GM10248 (cell line): ENCODE measurements around the gene TPM1.
A peak's percentile ranks its signal among the peaks of the same experiment; 100 is the strongest.

Experiments
- CTCF ChIA-PET: fragments of 300-600 bp; sonication (Branson Sonifier 250); formaldehyde crosslinking; extraction: SDS; loops from one replicate; lab custom pipeline; 2021; ENCODE audit warnings: antibody characterized with exemption; lab: Yijun Ruan, JAX
- POLR2A ChIA-PET: fragments of 350-650 bp; sonication (Branson Sonifier 250); formaldehyde crosslinking; extraction: SDS; loops from one replicate; lab custom pipeline; 2020; ENCODE audit warnings: antibody characterized with exemption; lab: Yijun Ruan, JAX
- DNase-seq: peaks from one replicate; pipeline ENCODE4 v3.0.0; 2012; ENCODE audit errors: extremely low spot score
- TF ChIP-seq, protein P1 (sequence below): IDR thresholded peaks from 2 replicates; pipeline ENCODE4 v1.5.1; 2012; ENCODE audit warnings: mild to moderate bottlenecking, low read depth; ENCODE audit errors: extremely low read depth, missing control alignments, control extremely low read depth

TPM1 gene

DNA sequence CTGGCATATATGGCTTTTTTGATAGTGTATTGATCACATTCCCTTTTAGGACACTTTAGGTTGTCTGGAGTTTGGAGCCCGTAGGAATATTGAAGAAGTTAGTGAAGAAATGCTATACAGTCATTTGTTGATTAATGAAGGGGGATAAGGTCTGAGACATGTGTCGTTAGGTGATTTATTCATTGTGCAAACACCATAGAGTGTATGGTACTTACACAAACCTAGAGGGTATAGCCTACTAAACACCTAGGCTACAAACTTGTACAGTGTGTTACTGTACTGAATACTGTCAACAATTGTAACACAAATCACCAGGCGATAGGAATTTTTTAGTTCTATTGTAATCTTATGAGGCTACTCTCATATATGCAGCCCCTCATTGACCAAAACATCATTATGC is 3.3 kb downstream of the TPM1 start:
- no peak for DNase-seq
- TF ChIP-seq, protein P1, sequence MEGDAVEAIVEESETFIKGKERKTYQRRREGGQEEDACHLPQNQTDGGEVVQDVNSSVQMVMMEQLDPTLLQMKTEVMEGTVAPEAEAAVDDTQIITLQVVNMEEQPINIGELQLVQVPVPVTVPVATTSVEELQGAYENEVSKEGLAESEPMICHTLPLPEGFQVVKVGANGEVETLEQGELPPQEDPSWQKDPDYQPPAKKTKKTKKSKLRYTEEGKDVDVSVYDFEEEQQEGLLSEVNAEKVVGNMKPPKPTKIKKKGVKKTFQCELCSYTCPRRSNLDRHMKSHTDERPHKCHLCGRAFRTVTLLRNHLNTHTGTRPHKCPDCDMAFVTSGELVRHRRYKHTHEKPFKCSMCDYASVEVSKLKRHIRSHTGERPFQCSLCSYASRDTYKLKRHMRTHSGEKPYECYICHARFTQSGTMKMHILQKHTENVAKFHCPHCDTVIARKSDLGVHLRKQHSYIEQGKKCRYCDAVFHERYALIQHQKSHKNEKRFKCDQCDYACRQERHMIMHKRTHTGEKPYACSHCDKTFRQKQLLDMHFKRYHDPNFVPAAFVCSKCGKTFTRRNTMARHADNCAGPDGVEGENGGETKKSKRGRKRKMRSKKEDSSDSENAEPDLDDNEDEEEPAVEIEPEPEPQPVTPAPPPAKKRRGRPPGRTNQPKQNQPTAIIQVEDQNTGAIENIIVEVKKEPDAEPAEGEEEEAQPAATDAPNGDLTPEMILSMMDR, result no peak
- POLR2A ChIA-PET, result no interaction called here
- CTCF ChIA-PET, result interaction anchor here (3.8 to 6.1 kb wide), 2 partner anchors 45 to 356 kb away, joined by 22 to 164 read pairs; no protein-coding TSS in a partner anchor

DNA sequence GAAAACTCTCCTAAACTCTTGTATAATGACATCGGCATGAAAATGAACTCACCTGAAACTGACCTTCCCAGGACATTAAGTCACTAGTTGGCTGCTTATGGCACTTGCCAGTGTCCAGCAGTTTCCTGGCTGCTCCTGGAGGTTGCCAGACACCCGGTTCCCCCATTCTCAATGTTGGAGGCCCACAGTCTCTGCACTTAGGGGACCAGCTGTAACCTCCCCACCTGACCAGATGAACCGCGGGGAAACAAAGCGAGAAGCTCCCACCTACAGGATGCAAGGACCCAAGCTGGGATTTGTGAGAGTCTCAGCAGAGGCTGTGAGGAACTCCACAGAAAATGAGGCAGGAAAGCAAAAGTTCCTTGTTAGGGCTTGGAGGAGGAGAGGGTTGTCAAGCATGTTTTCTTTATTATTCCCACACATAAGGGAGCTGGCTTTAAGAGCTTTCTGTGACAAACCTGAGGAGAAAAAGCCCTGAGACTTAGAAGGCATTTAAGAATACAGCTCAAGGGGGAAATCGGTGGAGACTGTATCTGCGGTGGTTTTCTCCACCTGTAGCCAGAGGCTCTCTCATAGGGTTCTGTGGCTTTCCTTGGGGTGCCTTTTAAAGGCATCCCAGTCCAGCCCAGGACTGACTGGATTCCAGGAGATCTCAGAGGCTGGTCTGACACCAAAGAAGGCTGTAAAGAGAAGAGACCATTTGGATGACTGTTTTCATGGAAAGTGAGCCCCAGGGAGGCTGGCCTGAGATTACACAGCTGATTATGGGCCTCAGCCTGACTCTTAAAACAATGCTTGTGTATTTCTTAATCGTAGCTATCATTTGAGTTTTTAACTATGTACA is 4.6 kb downstream of the TPM1 start:
- TF ChIP-seq, protein P1, result no peak
- DNase-seq, result no peak
- ChIA-PET CTCF (interaction anchor here (0.7 to 6.1 kb wide), 52 partner anchors 9 to 1020 kb away, joined by 3 to 164 read pairs (median 4); partner anchors contain the start of gene USP3), POLR2A (no interaction called here)

DNA sequence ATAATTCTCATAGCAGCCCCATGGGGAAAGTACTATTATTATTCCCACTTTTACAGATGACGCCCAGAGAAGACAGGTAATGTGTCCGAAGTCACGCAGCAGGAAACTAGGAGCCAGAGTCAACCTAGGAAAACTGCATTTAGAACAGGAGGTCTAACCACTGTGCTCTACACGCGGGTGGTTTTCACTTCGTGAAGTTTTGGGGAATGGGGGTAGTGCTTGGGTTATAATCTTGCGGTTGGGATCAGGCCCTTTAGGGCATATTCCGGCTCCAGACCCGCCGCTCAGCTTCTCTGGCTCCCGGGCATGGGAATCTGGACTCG is 5.2 kb downstream of the TPM1 start:
- DNase-seq, result no peak
- ChIA-PET CTCF (interaction anchor here (0.7 to 6.1 kb wide), 54 partner anchors 9 to 1019 kb away, joined by 3 to 164 read pairs (median 4); partner anchors contain the start of gene USP3), POLR2A (no interaction called here)
- TF ChIP-seq, protein P1, result no peak

DNA sequence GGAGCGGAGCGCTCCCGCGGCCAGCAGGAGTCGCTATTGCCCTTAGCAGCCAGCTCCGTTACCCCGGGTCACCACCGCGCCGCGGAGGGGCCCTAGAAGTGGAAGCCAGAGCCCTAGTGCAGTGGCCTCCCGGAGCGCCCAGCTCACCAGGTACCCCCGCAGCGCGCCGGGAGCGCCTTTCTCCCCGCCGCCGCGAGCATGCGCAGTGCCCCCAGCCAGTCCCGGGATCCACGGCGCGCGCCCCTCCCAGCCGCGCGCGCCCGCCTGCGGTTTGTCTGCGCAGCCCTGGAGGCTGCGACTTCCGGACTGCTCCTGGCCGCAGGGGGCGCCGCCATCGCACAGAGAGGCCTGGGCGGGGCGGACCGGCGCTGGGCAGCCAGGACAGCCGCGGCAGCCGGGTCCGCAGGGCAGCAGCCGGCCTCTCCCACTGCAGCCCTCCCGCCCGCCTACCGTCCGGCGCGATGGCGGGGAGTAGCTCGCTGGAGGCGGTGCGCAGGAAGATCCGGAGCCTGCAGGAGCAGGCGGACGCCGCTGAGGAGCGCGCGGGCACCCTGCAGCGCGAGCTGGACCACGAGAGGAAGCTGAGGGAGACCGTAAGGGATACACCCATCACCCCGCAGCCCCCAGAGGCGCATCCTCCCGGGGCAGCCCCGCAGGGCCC is 5.7 kb downstream of the TPM1 start:
- ChIA-PET CTCF (interaction anchor here (0.5 to 6.1 kb wide), 57 partner anchors 8 to 1019 kb away, joined by 3 to 164 read pairs (median 4); partner anchors contain the start of gene USP3), POLR2A (no interaction called here)
- TF ChIP-seq, protein P1, result peak; percentile 97

DNA sequence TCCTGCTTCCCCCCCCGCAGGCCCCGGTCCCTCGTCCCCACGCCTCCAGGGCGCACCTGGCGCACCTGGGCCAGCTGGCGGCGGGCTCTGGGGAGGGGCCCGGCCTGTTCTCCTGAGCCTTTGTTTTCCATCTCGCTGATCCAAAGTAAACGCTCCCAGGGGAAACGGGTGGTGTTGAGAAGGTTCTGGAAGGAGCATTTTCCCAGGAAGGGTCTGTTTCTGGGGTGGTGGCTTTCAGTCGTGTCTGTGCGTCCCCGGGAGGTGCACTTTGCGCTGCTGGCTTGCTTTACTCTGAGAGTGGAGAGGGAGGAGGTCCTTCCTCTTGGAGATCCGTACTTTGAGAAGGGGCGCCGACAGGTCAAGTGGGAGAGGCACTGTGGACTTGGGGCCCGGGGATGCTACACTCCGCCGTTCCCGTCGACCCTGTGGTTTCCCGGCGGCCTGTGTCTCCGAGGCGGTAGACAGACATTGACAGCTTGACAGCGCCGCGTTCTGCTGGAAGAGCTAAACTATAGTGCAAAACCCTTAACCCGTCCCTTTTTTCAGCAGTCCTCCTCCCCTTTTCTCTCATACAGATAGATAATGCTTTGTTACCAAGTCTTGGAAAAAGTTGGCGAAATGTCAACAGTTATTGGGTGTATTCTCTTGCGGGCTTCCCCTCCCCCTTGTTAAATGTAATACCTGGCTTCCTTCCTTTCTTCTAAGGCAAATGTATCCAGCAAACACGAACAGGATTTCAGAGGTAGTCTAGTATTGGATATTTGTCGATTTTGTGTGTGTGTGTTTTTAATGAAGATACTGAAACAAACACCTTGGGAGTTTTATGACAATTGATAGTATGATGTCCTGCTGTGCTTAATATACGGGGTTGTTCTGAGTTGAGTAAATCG is 6.5 kb downstream of the TPM1 start:
- CTCF ChIA-PET, result interaction anchor here (0.5 to 6.1 kb wide), 25 partner anchors 8 to 775 kb away, joined by 3 to 164 read pairs (median 7); no protein-coding TSS in a partner anchor
- TF ChIP-seq, protein P1, result no peak
- peak; percentile 26 for DNase-seq
- POLR2A ChIA-PET, result no interaction called here

More for the DNA sequence above, 5.7 kb downstream of the TPM1 start:
- peak; percentile 94 for DNase-seq
